ENCODE results near the gene EFS. TPM values are rescaled to one million over a fixed set of nuclear protein-coding genes. Genes with fewer than 3 reads are reported as not detected.

Gene EFS
- total RNA-seq, 1 experiment from 2014 or later: not detected

- Histone ChIP-seq H3K27ac (ENCODE audit: low read length) (no peak overlapping the region), H3K36me3 (ENCODE audit: control insufficient read depth, insufficient read depth, low read length) (no peaks in the 10 kb centered on the region), H3K4me1 (ENCODE audit: control insufficient read depth, insufficient read depth, low read length) (no peaks in the 10 kb centered on the region), H3K4me3 (ENCODE audit: low read depth in 2 of 2, low read length in 2 of 2) (no peak overlapping the region), H3K9me3 (ENCODE audit: control insufficient read depth, insufficient read depth, low read depth, low read length) (no peaks in the 10 kb centered on the region), H3K27me3 (ENCODE audit: control insufficient read depth, insufficient read depth, low read length) (no peaks in the 10 kb centered on the region)
- no TSS peak for BruUV-seq (replicated peaks)
- DNase-seq (ENCODE audit: low read depth, low spot score) (no peak), ATAC-seq (no peak)
- ChIA-PET CTCF (no interaction called here), POLR2A (interaction anchor here (0.6 kb wide), 1 partner anchor 75 kb away, joined by 5 read pairs; the partner anchor contains the start of gene BCL2L2)
- in situ Hi-C loops (cut with HindIII; ENCODE audit: low pct_unique_long_range_greater_than_20kb, low sequenced_read_pairs) (no loop called here), intact Hi-C loops (cut with micrococcal nuclease; ENCODE audit: unreplicated experiment) (loop anchor here (5.0 kb wide), 1 partner anchor 55 kb away; no protein-coding TSS in a partner anchor)
- TF ChIP-seq TCF7L2 (IDR thresholded peaks at IDR 0.05; ENCODE audit: low read depth, low read length) (no peak), SIN3A (IDR thresholded peaks at IDR 0.05; ENCODE audit: borderline replicate concordance, insufficient read depth, low read depth, low read length) (no peak), REST (IDR thresholded peaks at IDR 0.05; ENCODE audit: insufficient read depth in 1 of 2, low read depth in 2 of 2, low read length in 1 of 2) (no peak), CTCF (IDR thresholded peaks at IDR 0.05) (no peak), POLR2AphosphoS5 (IDR thresholded peaks at IDR 0.05; ENCODE audit: low read depth, low read length) (no peak)
Measured at GRCh38 chr14:23381871-23382270, 16.9 kb upstream of the EFS start.

- BruUV-seq (replicated peaks): no TSS peak
- Histone ChIP-seq H3K27me3 (ENCODE audit: control insufficient read depth, insufficient read depth, low read length) (no peaks in the 10 kb centered on the region), H3K4me3 (ENCODE audit: low read depth in 2 of 2, low read length in 2 of 2) (no peak overlapping the region), H3K9me3 (ENCODE audit: control insufficient read depth, insufficient read depth, low read depth, low read length) (no peaks in the 10 kb centered on the region), H3K4me1 (ENCODE audit: control insufficient read depth, insufficient read depth, low read length) (no peaks in the 10 kb centered on the region), H3K27ac (ENCODE audit: low read length) (no peak overlapping the region), H3K36me3 (ENCODE audit: control insufficient read depth, insufficient read depth, low read length) (no peaks in the 10 kb centered on the region)
- in situ Hi-C loops (cut with HindIII; ENCODE audit: low pct_unique_long_range_greater_than_20kb, low sequenced_read_pairs): no loop called here
- no peak for DNase-seq (ENCODE audit: low read depth, low spot score)
- ATAC-seq: no peak
- POLR2A ChIA-PET: interaction anchor here (0.6 kb wide), 1 partner anchor 59 kb away, joined by 5 read pairs; the partner anchor contains the start of gene PABPN1
- CTCF ChIA-PET: interaction anchor here (1.2 to 1.4 kb wide), 2 partner anchors 54 to 260 kb away, joined by 3 to 8 read pairs; no protein-coding TSS in a partner anchor
- intact Hi-C loops (cut with micrococcal nuclease; ENCODE audit: unreplicated experiment): loop anchor here (5.0 kb wide), 1 partner anchor 54 kb away; no protein-coding TSS in a partner anchor
- TF ChIP-seq CTCF (IDR thresholded peaks at IDR 0.05): no peak
- TF ChIP-seq TCF7L2 (IDR thresholded peaks at IDR 0.05; ENCODE audit: low read depth, low read length): no peak
- no peak for TF ChIP-seq SIN3A (IDR thresholded peaks at IDR 0.05; ENCODE audit: borderline replicate concordance, insufficient read depth, low read depth, low read length)
- TF ChIP-seq REST (IDR thresholded peaks at IDR 0.05; ENCODE audit: insufficient read depth in 1 of 2, low read depth in 2 of 2, low read length in 1 of 2): no peak
- no peak for TF ChIP-seq POLR2AphosphoS5 (IDR thresholded peaks at IDR 0.05; ENCODE audit: low read depth, low read length)
Measured at GRCh38 chr14:23380976-23381375, 16.0 kb upstream of the EFS start.

Data from Panc1 (cell line).